H1 (cell line): ENCODE results near the gene GPSM1. TPM values are rescaled to one million over a fixed set of nuclear protein-coding genes. Genes with fewer than 3 reads are reported as not detected.

Experiments used
- CTCF ChIA-PET: fragments of 300-600 bp; sonication (Branson Sonifier 250); formaldehyde crosslinking; loops from one replicate; lab custom pipeline; 2021; ENCODE audit not compliant: partially characterized antibody; lab: Charles Lee
- POLR2A ChIA-PET: fragments of 300-600 bp; sonication (Branson Sonifier 250); formaldehyde crosslinking; loops from one replicate; lab custom pipeline; 2021; ENCODE audit warnings: inconsistent platforms; ENCODE audit not compliant: partially characterized antibody; lab: Charles Lee
- DNase-seq, 2 experiments: peaks; one replicate each; pipeline versions ENCODE4 v3.0.0 to v3.0.0-alpha.2; 2010 to 2022; ENCODE audit warnings: low spot score in 2 of 2, low read depth in 1 of 2, mixed read lengths in 1 of 2
- FAIRE-seq: peaks from 2 replicates; lab custom pipeline; 2011; peaks lifted over from hg19 to GRCh38; lab: Jason Lieb, UNC
- H2AFZ ChIP-seq: 2 replicates; pipeline ENCODE4 v1.8.1; 2012; ENCODE audit warnings: low read length, inconsistent platforms
- H2AK5ac ChIP-seq: 2 replicates; pipeline ENCODE4 v1.6.1; 2013; ENCODE audit warnings: low read depth, low read length
- H2BK120ac ChIP-seq: replicated peaks from 2 replicates; pipeline ENCODE3; 2013; ENCODE audit warnings: low read depth, low read length, inconsistent platforms
- H2BK12ac ChIP-seq: 2 replicates; pipeline ENCODE4 v1.6.1; 2013; ENCODE audit warnings: low read depth, low read length
- H2BK15ac ChIP-seq: 2 replicates; pipeline ENCODE4 v1.6.1; 2013; ENCODE audit warnings: low read length
- H2BK20ac ChIP-seq: 2 replicates; pipeline ENCODE4 v1.6.1; 2013; ENCODE audit warnings: low read length
- H2BK5ac ChIP-seq: 2 replicates; pipeline ENCODE4 v1.6.1; 2013; ENCODE audit warnings: low read depth, low read length
- H3K14ac ChIP-seq: 2 replicates; pipeline ENCODE4 v1.6.1; 2013; ENCODE audit warnings: inconsistent platforms; ENCODE audit not compliant: insufficient read length
- H3K18ac ChIP-seq: 2 replicates; pipeline ENCODE4 v1.6.1; 2013; ENCODE audit warnings: low read length; ENCODE audit errors: extremely low read depth
- H3K23ac ChIP-seq: 2 replicates; pipeline ENCODE4 v1.6.1; 2013; ENCODE audit warnings: inconsistent platforms; ENCODE audit not compliant: insufficient read length
- H3K23me2 ChIP-seq: 2 replicates; pipeline ENCODE4 v1.6.1; 2013; ENCODE audit warnings: low read depth, low read length
- H3K27ac ChIP-seq: 2 replicates; pipeline ENCODE4 v1.6.1; 2011; ENCODE audit warnings: low read depth, low read length, inconsistent platforms
- H3K27me3 ChIP-seq, 4 experiments: replicated peaks in 1 of 4; 1 replicate in 1 of 4; 2 replicates in 3 of 4; pipeline versions ENCODE4 v1.6.1 to v1.8.1; 2011 to 2013; ENCODE audit warnings: low read length in 3 of 4, mild to moderate bottlenecking in 3 of 4, inconsistent platforms in 2 of 4, mixed read lengths in 2 of 4, moderate library complexity in 1 of 4; ENCODE audit not compliant: control insufficient read depth in 3 of 4, insufficient read depth in 3 of 4; ENCODE audit errors: extremely low read depth in 1 of 4
- H3K36me3 ChIP-seq, 4 experiments: 2 replicates each; pipeline versions ENCODE4 v1.6.1 to v1.8.1; 2011 to 2013; ENCODE audit warnings: mild to moderate bottlenecking in 4 of 4, low read length in 3 of 4, moderate library complexity in 2 of 4, control low read depth in 1 of 4, inconsistent platforms in 1 of 4; ENCODE audit not compliant: insufficient read depth in 4 of 4, control insufficient read depth in 2 of 4
- H3K4ac ChIP-seq: replicated peaks from 2 replicates; pipeline ENCODE3; 2013; ENCODE audit warnings: low read length, low read depth, mixed read lengths, inconsistent platforms; ENCODE audit not compliant: insufficient read length
- H3K4me1 ChIP-seq, 4 experiments: replicated peaks in 1 of 4; 1 replicate in 1 of 4; 2 replicates in 3 of 4; pipeline versions ENCODE4 v1.6.1 to v1.8.1; 2011 to 2013; ENCODE audit warnings: low read length in 3 of 4, inconsistent platforms in 2 of 4, mixed read lengths in 1 of 4; ENCODE audit not compliant: insufficient read depth in 4 of 4, control insufficient read depth in 3 of 4
- H3K4me2 ChIP-seq, 2 experiments: 2 replicates each; pipeline versions ENCODE4 v1.6.1 to v1.8.1; 2011 to 2013; ENCODE audit warnings: low read depth in 2 of 2, low read length in 2 of 2, control low read depth in 1 of 2, inconsistent platforms in 1 of 2, mild to moderate bottlenecking in 1 of 2; ENCODE audit not compliant: insufficient read depth in 1 of 2
- H3K4me3 ChIP-seq, 4 experiments: fragments of 200-600, 300-600 bp in 1 of 4; sonication (generic), shearing (Covaris generic), sonication (Bioruptor Twin) in 1 of 4; 2 replicates each; pipeline versions ENCODE4 v1.5.1 to v1.8.1; 2011 to 2016; ENCODE audit warnings: low read length in 4 of 4, low read depth in 3 of 4, control low read depth in 2 of 4, inconsistent platforms in 2 of 4, mild to moderate bottlenecking in 2 of 4, mixed read lengths in 1 of 4, moderate library complexity in 1 of 4; ENCODE audit not compliant: insufficient read depth in 2 of 4; ENCODE audit errors: extremely low read depth in 1 of 4
- H3K56ac ChIP-seq: replicated peaks from 2 replicates; pipeline ENCODE3; 2013; ENCODE audit warnings: low read depth, mild to moderate bottlenecking, mixed read lengths, low read length, inconsistent platforms; ENCODE audit not compliant: insufficient read length
- H3K79me1 ChIP-seq: 2 replicates; pipeline ENCODE4 v1.6.1; 2013; ENCODE audit warnings: low read depth, low read length, control low read depth
- H3K79me2 ChIP-seq, 2 experiments: 2 replicates each; pipeline versions ENCODE4 v1.6.1 to v1.8.1; 2012 to 2013; ENCODE audit warnings: low read length in 2 of 2, mild to moderate bottlenecking in 2 of 2, inconsistent platforms in 1 of 2; ENCODE audit not compliant: insufficient read depth in 2 of 2, control insufficient read depth in 1 of 2
- H3K9ac ChIP-seq, 4 experiments: replicated peaks in 1 of 4; 1 replicate in 1 of 4; 2 replicates in 3 of 4; pipeline versions ENCODE4 v1.6.1 to v1.8.1; 2011 to 2013; ENCODE audit warnings: low read depth in 3 of 4, low read length in 3 of 4, control low read depth in 2 of 4, mild to moderate bottlenecking in 2 of 4, moderate library complexity in 2 of 4, inconsistent platforms in 1 of 4; ENCODE audit errors: extremely low read depth in 1 of 4
- H3K9me3 ChIP-seq, 2 experiments: 2 replicates each; pipeline versions ENCODE4 v1.6.1 to v1.8.1; 2012 to 2013; ENCODE audit warnings: mild to moderate bottlenecking in 2 of 2, moderate library complexity in 2 of 2, control low read depth in 1 of 2, inconsistent platforms in 1 of 2, low read depth in 1 of 2, low read length in 1 of 2, mixed read lengths in 1 of 2; ENCODE audit not compliant: insufficient read depth in 2 of 2
- H4K20me1 ChIP-seq, 2 experiments: replicated peaks in 1 of 2; 2 replicates each; pipeline versions ENCODE3 to v1.8.1; 2011 to 2013; ENCODE audit warnings: inconsistent platforms in 2 of 2, low read length in 2 of 2, mild to moderate bottlenecking in 1 of 2; ENCODE audit not compliant: insufficient read depth in 2 of 2, control insufficient read depth in 1 of 2
- H4K5ac ChIP-seq: 2 replicates; pipeline ENCODE4 v1.6.1; 2013; ENCODE audit warnings: low read length, low read depth, mixed read lengths, inconsistent platforms; ENCODE audit not compliant: insufficient read length
- H4K8ac ChIP-seq: 2 replicates; pipeline ENCODE4 v1.8.0; 2013; ENCODE audit warnings: mild to moderate bottlenecking, moderate library complexity, low read length, inconsistent platforms; ENCODE audit not compliant: insufficient read depth; ENCODE audit errors: extremely low read depth
- H4K91ac ChIP-seq: replicated peaks from 2 replicates; pipeline ENCODE3; 2013; ENCODE audit warnings: low read length, mixed read lengths, inconsistent platforms; ENCODE audit not compliant: insufficient read length
- EZH2 ChIP-seq: fragments of 200-600 bp; sonication (generic); IDR thresholded peaks from 2 replicates; pipeline ENCODE4 v1.7.1; 2012; ENCODE audit warnings: low read depth, mild to moderate bottlenecking, moderate library complexity, low read length, inconsistent platforms; ENCODE audit not compliant: severe bottlenecking
- JUN ChIP-seq: IDR thresholded peaks from 2 replicates; pipeline ENCODE4 v1.6.1; 2011; ENCODE audit warnings: low read depth, mild to moderate bottlenecking, improper control_type of control experiment, low read length
- PHF8 ChIP-seq: fragments of 200-600 bp; sonication (generic); conservative IDR thresholded peaks from 2 replicates; pipeline ENCODE4 v1.7.1; 2012; ENCODE audit warnings: low read depth, mild to moderate bottlenecking, inconsistent platforms, low read length, moderate library complexity
- RAD21 ChIP-seq, 2 experiments: IDR thresholded peaks in 1 of 2; conservative IDR thresholded peaks in 1 of 2; 2 replicates each; pipeline ENCODE4 v1.6.1; 2011; ENCODE audit warnings: low read depth in 2 of 2, low read length in 2 of 2, improper control_type of control experiment in 1 of 2, inconsistent platforms in 1 of 2, mild to moderate bottlenecking in 1 of 2, moderate library complexity in 1 of 2
- SUZ12 ChIP-seq: fragments of 200-600 bp; sonication (generic); IDR thresholded peaks from 2 replicates; pipeline ENCODE4 v1.6.1; 2012; ENCODE audit warnings: mild to moderate bottlenecking, inconsistent platforms, low read length, moderate library complexity, mixed read lengths
- WGBS, 2 experiments: shearing (Covaris generic) in 1 of 2; methylation state at CpG; one replicate each; pipeline versions ENCODE4 v1.1.6 to v1.1.7; 2013 to 2015; ENCODE audit warnings: low lambda C conversion rate in 2 of 2, mixed read lengths in 2 of 2, inconsistent platforms in 1 of 2, low coverage in 1 of 2, missing lambda C conversion rate in 1 of 2; ENCODE audit not compliant: insufficient replicate concordance in 2 of 2, insufficient coverage in 1 of 2, insufficient read length in 1 of 2; ENCODE audit errors: extremely low coverage in 1 of 2, missing lambda C conversion rate in 1 of 2; 5-methylcytosine and 5-hydroxymethylcytosine counted together
- polyA plus RNA-seq, 7 experiments: library from polyadenylated mRNA; depleted of rRNA in 3 of 7; stranded (reverse) in 5 of 7; unstranded in 2 of 7; fragments of >200 nt in 5 of 7; fragments of 200-250 nt in 2 of 7; gene quantifications; 1 replicate in 5 of 7; 2 replicates in 1 of 7; 4 replicates in 1 of 7; pipeline versions ENCODE4 v1.2.1 to v1.2.3, GENCODE V29; 2011 to 2013; ENCODE audit warnings: missing spikeins in 2 of 7, mixed read lengths in 2 of 7
- total RNA-seq: library from RNA; stranded (reverse); fragmentation: NEBNext Ultra II Directional; extraction: Animal tissue kit (Norgen Biotek cat#: 25700); gene quantifications from 2 replicates; pipeline ENCODE4 v1.2.1, GENCODE V29; 2021
- TF ChIP-seq, protein P1 (sequence below): IDR thresholded peaks from 2 replicates; pipeline ENCODE4 v1.6.1; 2012; ENCODE audit warnings: inconsistent platforms

The GPSM1 gene
- total and polyA plus RNA-seq, 2 of the 8 experiments (the other 6 are each of a cell fraction or from before 2014, with no cell fraction given) = 12.8 to 18.0 TPM

DNA sequence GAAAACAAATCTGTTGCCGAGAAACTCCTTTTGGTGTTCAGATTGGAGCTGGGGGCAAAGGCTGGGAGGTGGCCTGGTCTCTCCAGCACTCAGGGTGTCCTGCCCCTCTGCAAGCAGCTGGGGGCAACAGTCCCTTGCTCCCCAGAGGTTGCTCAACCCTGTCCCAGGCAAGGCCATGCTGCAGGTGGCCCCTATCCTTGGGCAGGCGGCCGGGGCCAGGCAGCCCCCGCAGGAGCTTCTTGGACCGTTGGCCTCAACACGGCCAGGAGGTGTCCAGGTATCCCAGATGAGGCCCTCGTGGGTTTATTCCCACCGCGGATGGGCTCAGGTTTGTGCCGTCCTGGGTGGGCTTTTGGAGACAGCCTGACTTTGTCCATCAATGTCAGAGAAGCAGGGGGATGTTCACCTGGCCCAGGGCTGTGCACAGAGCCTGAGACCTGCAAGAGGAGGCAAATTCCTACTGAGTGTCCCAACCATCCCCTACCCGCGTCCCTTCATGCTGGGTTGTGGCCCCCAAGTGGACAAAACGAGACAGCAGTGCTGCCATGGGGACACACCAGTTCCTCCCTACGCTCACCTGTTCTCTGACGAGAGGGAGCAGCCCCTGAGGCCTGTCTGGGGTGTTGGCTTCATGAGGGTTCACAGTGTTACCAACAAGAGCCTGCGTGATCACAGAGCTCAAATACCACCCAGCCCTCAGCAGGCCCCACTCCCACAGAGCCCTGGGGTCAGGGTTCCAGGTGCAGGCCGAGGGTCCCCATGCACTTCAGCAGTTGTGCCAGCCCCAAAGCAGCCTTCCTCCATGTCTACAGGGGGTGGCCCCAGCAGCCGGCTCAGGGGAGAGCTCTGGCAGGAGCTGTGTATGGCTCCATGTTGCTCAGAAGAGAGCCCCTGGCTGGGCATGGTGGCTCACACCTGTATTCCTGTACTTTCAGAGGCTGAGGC lies 14.0 kb upstream of the GPSM1 start:
- Histone ChIP-seq H3K79me1 (no peaks in the 10 kb centered on the region; the same call in 1 of the 2 replicates), H2BK20ac (no peak overlapping the region), H2BK120ac (no peak overlapping the region), H4K20me1 (peaks cover 0 to 10% of the 10 kb centered on the region in 2 experiments), H4K91ac (peak overlapping the region; percentile 65), H3K27ac (no peak overlapping the region), H2AK5ac (no peak overlapping the region), H3K4me2 (no peak overlapping the region), H2BK12ac (no peak overlapping the region), H2BK15ac (peak overlapping the region; percentile 25; the same call in 1 of the 2 replicates), H2BK5ac (no peak overlapping the region), H3K23me2 (peaks cover 13% of the 10 kb centered on the region), H3K27me3 (no peaks in the 10 kb centered on the region; a peak in 1 of 7 replicates), H3K4me1 (0 out of 7 replicates have a peak, but pooled peaks cover 0 to 3% (median 0%) of the 10 kb centered on the region in 4 experiments), H3K79me2 (no peaks in the 10 kb centered on the region), H3K23ac (no peak overlapping the region), H3K36me3 (no peaks in the 10 kb centered on the region; a peak in 1 of 8 replicates), H3K4ac (peak overlapping the region; percentile 69), H4K5ac (no peak overlapping the region), H4K8ac (peak overlapping the region; percentile 51; the same call in 1 of the 2 replicates), H3K18ac (no peak overlapping the region), H3K56ac (no peak overlapping the region), H3K14ac (no peak overlapping the region), H3K4me3 (no peak overlapping the region), H3K9ac (no peak overlapping the region), H3K9me3 (peaks cover 13 to 19% of the 10 kb centered on the region in 2 experiments), H2AFZ (no peak overlapping the region)
- WGBS, 2 experiments = 83% methylated on average over 17 of the region's 18 CpGs; no CpG with 5 or more reads in 1 of the 2 experiments
- ChIA-PET CTCF (interaction anchor here (0.6 to 4.9 kb wide), 26 partner anchors 10 to 318 kb away, joined by 3 to 46 read pairs (median 4); partner anchors contain the start of genes CCDC187 and DNLZ), POLR2A (interaction anchor here (0.7 to 1.3 kb wide), 7 partner anchors 10 to 87 kb away, joined by 3 to 5 read pairs (median 5); partner anchors contain the start of genes DNLZ and GPSM1)
- DNase-seq (no peak), FAIRE-seq (no peak)
- TF ChIP-seq SUZ12 (no peak), EZH2 (no peak), JUN (no peak), PHF8 (no peak), RAD21 (IDR thresholded peaks at IDR 0.05 in 1 of 2, conservative IDR thresholded peaks at IDR 0.05 in 1 of 2; ENCODE audit: low read depth in 2 of 2, low read length in 2 of 2) (peak; percentile 6 to 22; a peak in 2 of 4 replicates)
- TF ChIP-seq, protein P1, sequence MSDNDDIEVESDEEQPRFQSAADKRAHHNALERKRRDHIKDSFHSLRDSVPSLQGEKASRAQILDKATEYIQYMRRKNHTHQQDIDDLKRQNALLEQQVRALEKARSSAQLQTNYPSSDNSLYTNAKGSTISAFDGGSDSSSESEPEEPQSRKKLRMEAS = no peak
